ENCODE measurements around the gene CXCL9.

GRCh38 chr4:76003035-76003434 lies 4.3 kb downstream of the CXCL9 start:
- no peak for TF ChIP-seq CTCF (IDR thresholded peaks at IDR 0.05)
- no peak for TF ChIP-seq POLR2A (IDR thresholded peaks at IDR 0.05)
